Endothelial cell of umbilical vein (primary cell): ENCODE measurements around the gene ASPSCR1. TPM values are rescaled to one million over a fixed set of nuclear protein-coding genes. Genes with fewer than 3 reads are reported as not detected.

ENCODE experiments used
- BruUV-seq: library from RNA; stranded (reverse); fragments of 400-500 nt; replicated peaks from 2 replicates; lab custom pipeline; 2021; lab: Mats Ljungman, UMichigan
- CTCF ChIA-PET: fragments of 300-600, 350-600 bp; sonication (Branson Sonifier 250); formaldehyde crosslinking; loops from one replicate; lab custom pipeline; 2021; ENCODE audit warnings: antibody characterized with exemption, inconsistent platforms; lab: Charles Lee
- POLR2A ChIA-PET: fragments of 300-600, 350-600 bp; sonication (Branson Sonifier 250); formaldehyde crosslinking; loops from one replicate; lab custom pipeline; 2021; ENCODE audit warnings: antibody characterized with exemption, inconsistent platforms; lab: Charles Lee
- DNase-seq: peaks from one replicate; pipeline ENCODE4 v3.0.0-alpha.2; 2011; ENCODE audit warnings: low read depth, low spot score
- FAIRE-seq: peaks from 2 replicates; lab custom pipeline; 2011; peaks lifted over from hg19 to GRCh38; lab: Jason Lieb, UNC
- H2AFZ ChIP-seq: 2 replicates; pipeline ENCODE4 v1.6.0; 2012; ENCODE audit warnings: low read depth, low read length, control low read depth, inconsistent platforms
- H3K27ac ChIP-seq: 2 replicates; pipeline ENCODE4 v1.5.1; 2011; ENCODE audit warnings: low read depth, mild to moderate bottlenecking, control low read depth, low read length, moderate library complexity; ENCODE audit not compliant: insufficient read depth
- H3K27me3 ChIP-seq, 2 experiments: 2 replicates each; pipeline versions ENCODE4 v1.6.0 to v1.6.1; 2011; ENCODE audit warnings: low read length in 2 of 2, mixed read lengths in 1 of 2; ENCODE audit not compliant: control insufficient read depth in 2 of 2, insufficient read depth in 2 of 2
- H3K36me3 ChIP-seq, 2 experiments: 2 replicates in 1 of 2; 3 replicates in 1 of 2; pipeline ENCODE4 v1.5.1; 2011; ENCODE audit warnings: low read length in 2 of 2, mild to moderate bottlenecking in 1 of 2, moderate library complexity in 1 of 2; ENCODE audit not compliant: control insufficient read depth in 2 of 2, insufficient read depth in 2 of 2; ENCODE audit errors: extremely low read depth in 1 of 2
- H3K4me1 ChIP-seq: 3 replicates; pipeline ENCODE4 v1.5.1; 2011; ENCODE audit warnings: mild to moderate bottlenecking, low read length; ENCODE audit not compliant: control insufficient read depth, insufficient read depth; ENCODE audit errors: extremely low read depth
- H3K4me2 ChIP-seq: 2 replicates; pipeline ENCODE4 v1.6.1; 2011; ENCODE audit warnings: low read length, control low read depth, mixed read lengths; ENCODE audit not compliant: insufficient read depth
- H3K4me3 ChIP-seq, 3 experiments: fragments of 200-600 bp in 1 of 3; sonication (generic), shearing (Covaris generic) in 1 of 3; replicated peaks in 1 of 3; 2 replicates each; pipeline ENCODE4 v1.5.1; 2011 to 2016; ENCODE audit warnings: control low read depth in 3 of 3, low read length in 3 of 3, mild to moderate bottlenecking in 2 of 3, inconsistent platforms in 1 of 3, low read depth in 1 of 3, moderate library complexity in 1 of 3; ENCODE audit not compliant: insufficient read depth in 1 of 3
- H3K79me2 ChIP-seq: 2 replicates; pipeline ENCODE4 v1.6.0; 2012; ENCODE audit warnings: low read length, inconsistent platforms; ENCODE audit not compliant: control insufficient read depth, insufficient read depth
- H3K9ac ChIP-seq: replicated peaks from 2 replicates; pipeline ENCODE3; 2011; ENCODE audit warnings: low read length, control low read depth; ENCODE audit not compliant: insufficient read depth; ENCODE audit errors: extremely low read depth
- H3K9me1 ChIP-seq: replicated peaks from 3 replicates; pipeline ENCODE4 v1.6.0; 2011; ENCODE audit warnings: mild to moderate bottlenecking, low read length; ENCODE audit not compliant: control insufficient read depth, insufficient read depth; ENCODE audit errors: extremely low read depth
- H3K9me3 ChIP-seq: replicated peaks from 2 replicates; pipeline ENCODE4 v1.5.1; 2012; ENCODE audit warnings: low read length, inconsistent platforms; ENCODE audit not compliant: control insufficient read depth, insufficient read depth
- H4K20me1 ChIP-seq: replicated peaks from 2 replicates; pipeline ENCODE3; 2011; ENCODE audit warnings: mild to moderate bottlenecking, low read length; ENCODE audit not compliant: control insufficient read depth, insufficient read depth; ENCODE audit errors: extremely low read depth
- JUN ChIP-seq: IDR thresholded peaks from 2 replicates; pipeline ENCODE4 v1.6.1; 2011; ENCODE audit warnings: borderline replicate concordance, low read depth; ENCODE audit not compliant: insufficient read length, insufficient read depth
- POLR2AphosphoS5 ChIP-seq: IDR thresholded peaks from 2 replicates; pipeline ENCODE4 v1.6.1; 2012; ENCODE audit warnings: low read depth, mild to moderate bottlenecking, control low read depth, low read length, moderate library complexity; ENCODE audit not compliant: insufficient read depth
- dilution Hi-C: fragments of 300-500 bp; cut with MboI; formaldehyde crosslinking; loops from one replicate; pipeline ENCODE4 v1.15.0; 2019; ENCODE audit warnings: low sequenced_read_pairs; ENCODE audit not compliant: extremely low pct_ligation_motif_present
- intact Hi-C: fragments of 100-400 bp; cut with micrococcal nuclease; formaldehyde crosslinking; loops from one replicate; pipeline ENCODE4 v1.10.0; 2022
- polyA plus RNA-seq, 4 experiments: library from polyadenylated mRNA; depleted of rRNA in 3 of 4; stranded (reverse) in 3 of 4; unstranded in 1 of 4; fragments of >200 nt; gene quantifications; 2 replicates each; pipeline versions ENCODE4 v1.2.1 to v1.2.3, GENCODE V29; 2011 to 2012; ENCODE audit warnings: missing spikeins in 1 of 4
- total RNA-seq: library from RNA; stranded (reverse); gene quantifications from 2 replicates; pipeline ENCODE4 v1.2.3, GENCODE V29; 2021
- TF ChIP-seq, protein P1 (sequence below), 2 donors: IDR thresholded peaks; 1 replicate in 1 of 2; 2 replicates in 1 of 2; pipeline ENCODE4 v1.5.1; 2011; ENCODE audit warnings: low read length in 2 of 2, mild to moderate bottlenecking in 2 of 2, moderate library complexity in 2 of 2, control low read depth in 1 of 2, inconsistent platforms in 1 of 2, low read depth in 1 of 2; ENCODE audit not compliant: insufficient read depth in 1 of 2; ENCODE audit errors: extremely low read depth in 1 of 2

Gene ASPSCR1
- total and polyA plus RNA-seq, 2 donors (not counting 3 experiments of a cell fraction or from before 2014, with no cell fraction given): 24.8 to 36.5 TPM

DNA sequence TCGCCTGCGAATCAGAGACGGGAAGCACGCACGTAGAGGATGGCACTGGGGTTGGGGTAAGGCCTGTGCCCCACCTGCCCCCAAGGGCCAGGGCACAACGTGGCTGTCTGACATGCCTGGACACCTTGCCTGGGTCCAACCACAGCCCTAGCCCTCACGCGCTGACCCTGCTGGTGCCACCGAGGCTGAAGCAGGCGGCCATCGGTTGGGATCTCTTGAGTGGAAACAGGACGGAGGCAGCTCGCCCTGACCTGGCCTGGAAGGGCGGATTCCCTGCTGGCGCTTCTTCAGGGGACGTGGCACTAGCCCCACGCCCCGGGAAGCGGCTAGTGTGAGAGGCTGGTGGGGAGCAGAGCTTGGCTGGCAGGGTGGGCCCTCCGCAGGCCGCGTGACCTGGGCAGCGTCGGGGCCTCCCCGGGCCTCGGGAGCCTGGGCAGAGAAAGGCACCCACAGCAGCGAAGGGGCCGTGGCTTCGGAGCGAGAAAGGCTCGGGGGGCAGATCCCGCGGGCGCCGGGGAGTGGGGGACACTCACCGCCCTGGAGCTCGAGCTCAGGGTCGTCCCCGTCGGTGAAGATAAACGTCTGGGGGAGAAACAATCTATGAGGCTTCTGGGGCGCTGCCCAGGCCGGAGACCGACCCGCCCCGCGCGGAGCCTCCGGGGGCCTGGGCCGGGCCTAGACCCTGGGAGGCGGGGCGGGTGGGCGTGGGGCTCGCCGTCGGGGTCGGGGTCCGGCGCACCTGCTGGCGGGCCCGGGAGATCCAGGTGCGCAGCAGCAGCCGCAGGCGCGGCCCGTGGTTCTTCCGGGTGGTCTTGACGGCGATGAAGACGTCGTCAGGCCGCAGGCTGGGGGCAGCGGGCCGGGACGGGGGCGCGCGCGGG lies 73.6 kb downstream of the ASPSCR1 start:
- dilution Hi-C loops: no loop called here
- Histone ChIP-seq H3K9me3 (no peaks in the 10 kb centered on the region), H3K9me1 (no peaks in the 10 kb centered on the region), H3K4me3 (peak overlapping the region; percentile 16 to 76 (median 36)), H3K79me2 (peaks cover 11% of the 10 kb centered on the region), H2AFZ (peak overlapping the region; percentile 19), H3K27me3 (no peaks in the 10 kb centered on the region), H3K4me2 (peak overlapping the region; percentile 30), H3K9ac (no peak overlapping the region), H4K20me1 (no peaks in the 10 kb centered on the region), H3K27ac (no peak overlapping the region), H3K36me3 (peaks cover 7 to 23% of the 10 kb centered on the region in 2 experiments), H3K4me1 (peaks cover 11% of the 10 kb centered on the region)
- ChIA-PET CTCF (interaction anchor here (0.8 to 3.8 kb wide), 4 partner anchors 13 to 56 kb away, joined by 3 to 19 read pairs (median 12); partner anchors contain the start of genes DCXR and RAC3), POLR2A (no interaction called here)
- DNase-seq (no peak), FAIRE-seq (no peak)
- intact Hi-C loops: no loop called here
- BruUV-seq: TSS peak; percentile 46
- no peak for TF ChIP-seq POLR2AphosphoS5
- no peak for TF ChIP-seq JUN
- TF ChIP-seq, protein P1, sequence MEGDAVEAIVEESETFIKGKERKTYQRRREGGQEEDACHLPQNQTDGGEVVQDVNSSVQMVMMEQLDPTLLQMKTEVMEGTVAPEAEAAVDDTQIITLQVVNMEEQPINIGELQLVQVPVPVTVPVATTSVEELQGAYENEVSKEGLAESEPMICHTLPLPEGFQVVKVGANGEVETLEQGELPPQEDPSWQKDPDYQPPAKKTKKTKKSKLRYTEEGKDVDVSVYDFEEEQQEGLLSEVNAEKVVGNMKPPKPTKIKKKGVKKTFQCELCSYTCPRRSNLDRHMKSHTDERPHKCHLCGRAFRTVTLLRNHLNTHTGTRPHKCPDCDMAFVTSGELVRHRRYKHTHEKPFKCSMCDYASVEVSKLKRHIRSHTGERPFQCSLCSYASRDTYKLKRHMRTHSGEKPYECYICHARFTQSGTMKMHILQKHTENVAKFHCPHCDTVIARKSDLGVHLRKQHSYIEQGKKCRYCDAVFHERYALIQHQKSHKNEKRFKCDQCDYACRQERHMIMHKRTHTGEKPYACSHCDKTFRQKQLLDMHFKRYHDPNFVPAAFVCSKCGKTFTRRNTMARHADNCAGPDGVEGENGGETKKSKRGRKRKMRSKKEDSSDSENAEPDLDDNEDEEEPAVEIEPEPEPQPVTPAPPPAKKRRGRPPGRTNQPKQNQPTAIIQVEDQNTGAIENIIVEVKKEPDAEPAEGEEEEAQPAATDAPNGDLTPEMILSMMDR (IDR thresholded peaks at IDR 0.05; ENCODE audit: extremely low read depth in 1 of 2, insufficient read depth in 1 of 2, low read depth in 1 of 2, low read length in 2 of 2): no peak
